Natural killer cell (primary cell): Measurements from ENCODE around the gene AUTS2. TPM values are rescaled to one million over a fixed set of nuclear protein-coding genes. Genes with fewer than 3 reads are reported as not detected.

Source experiments
- ATAC-seq, 3 donors: fragments of 150-1000 bp in 2 of 3; fragments of 200-7000 bp in 1 of 3; cut with Tn5 transposase; 1 replicate in 1 of 3; 2 replicates in 2 of 3; pipeline ENCODE4 v1.10.0; 2021; ENCODE audit warnings: mild to moderate bottlenecking in 2 of 3, moderate library complexity in 2 of 3
- DNase-seq, 2 donors: peaks; one replicate each; pipeline versions ENCODE4 v3.0.0 to v3.0.0-alpha.2; 2013 to 2021; ENCODE audit warnings: mixed read lengths in 1 of 2
- H3K27ac ChIP-seq: one replicate; pipeline ENCODE4 v1.5.1; 2013; ENCODE audit warnings: mild to moderate bottlenecking, low read length
- H3K27me3 ChIP-seq: one replicate; pipeline ENCODE4 v1.6.1; 2013; ENCODE audit warnings: low read length; ENCODE audit not compliant: control insufficient read depth, insufficient read depth
- H3K36me3 ChIP-seq: one replicate; pipeline ENCODE4 v1.6.1; 2013; ENCODE audit warnings: low read length; ENCODE audit not compliant: control insufficient read depth, insufficient read depth
- H3K4me1 ChIP-seq: one replicate; pipeline ENCODE4 v1.6.1; 2013; ENCODE audit warnings: low read length; ENCODE audit not compliant: control insufficient read depth, insufficient read depth
- H3K4me3 ChIP-seq: one replicate; pipeline ENCODE4 v1.5.1; 2013; ENCODE audit warnings: low read length
- H3K9me3 ChIP-seq: one replicate; pipeline ENCODE4 v1.6.1; 2013; ENCODE audit warnings: low read length; ENCODE audit not compliant: control insufficient read depth, insufficient read depth
- H3K27ac Mint-ChIP-seq, 2 donors: one replicate each; pipeline ENCODE4 v1.8.0; 2022; ENCODE audit warnings: mild to moderate bottlenecking in 2 of 2, mixed read lengths in 2 of 2, moderate library complexity in 1 of 2
- H3K27me3 Mint-ChIP-seq, 2 donors: one replicate each; pipeline ENCODE4 v1.8.0; 2022; ENCODE audit warnings: low read depth in 2 of 2, mixed read lengths in 2 of 2
- H3K36me3 Mint-ChIP-seq: one replicate; pipeline ENCODE4 v1.8.0; 2022; ENCODE audit warnings: mixed read lengths
- H3K4me1 Mint-ChIP-seq, 2 donors: one replicate each; pipeline ENCODE4 v1.8.0; 2022; ENCODE audit warnings: mixed read lengths in 2 of 2
- H3K4me3 Mint-ChIP-seq: one replicate; pipeline ENCODE4 v1.8.0; 2022; ENCODE audit warnings: mild to moderate bottlenecking, moderate library complexity, mixed read lengths
- H3K9me3 Mint-ChIP-seq, 2 donors: one replicate each; pipeline ENCODE4 v1.8.0; 2022; ENCODE audit warnings: mixed read lengths in 2 of 2
- CTCF ChIP-seq: fragments of 200-600 bp; IDR thresholded peaks from one replicate; pipeline ENCODE4 v1.8.0; 2022; ENCODE audit warnings: antibody characterized with exemption
- WGBS: methylation state at CpG from one replicate; pipeline ENCODE4 v1.1.7; 2013; ENCODE audit warnings: missing lambda C conversion rate; ENCODE audit not compliant: insufficient coverage; 5-methylcytosine and 5-hydroxymethylcytosine counted together
- intact Hi-C: fragments of 100-400 bp; cut with micrococcal nuclease; formaldehyde crosslinking; loops from one replicate; pipeline ENCODE4 v1.14.2; 2022
- total RNA-seq, 4 donors: library from RNA; stranded (reverse); fragments of 120-200 nt in 1 of 4; gene quantifications; one replicate each; pipeline versions ENCODE4 v1.2.3 to v1.2.4, GENCODE V29; 2013 to 2022

AUTS2 gene
- total RNA-seq, 3 donors from 2014 or later (not counting 1 experiment from before 2014, with no cell fraction given): 147 to 197 (median 155) TPM

- Mint-ChIP-seq H3K4me1 (no peaks in the 10 kb centered on the region), H3K36me3 (no peaks in the 10 kb centered on the region), H3K9me3 (no peaks in the 10 kb centered on the region), H3K27ac (no peak overlapping the region), H3K4me3 (no peak overlapping the region), H3K27me3 (no peaks in the 10 kb centered on the region)
- Histone ChIP-seq H3K27me3 (no peaks in the 10 kb centered on the region), H3K4me1 (no peaks in the 10 kb centered on the region), H3K36me3 (no peaks in the 10 kb centered on the region), H3K9me3 (no peaks in the 10 kb centered on the region), H3K27ac (no peak overlapping the region), H3K4me3 (no peak overlapping the region)
- no peak for TF ChIP-seq CTCF
- WGBS: 95% methylated on average over 4 of the region's 6 CpGs
- DNase-seq (no peak), ATAC-seq (no peak)
- intact Hi-C loops: no loop called here
Observed at GRCh38 chr7:70374772-70375533, 776.7 kb downstream of the AUTS2 start.

GRCh38 chr7:70376561-70377031 lies 778.3 kb downstream of the AUTS2 start:
- H3K4me3 Mint-ChIP-seq: no peak overlapping the region
- no peak for TF ChIP-seq CTCF
- no peak overlapping the region for H3K27ac Mint-ChIP-seq
- H3K36me3 Mint-ChIP-seq: no peaks in the 10 kb centered on the region
- no peaks in the 10 kb centered on the region for H3K9me3 Mint-ChIP-seq
- no peaks in the 10 kb centered on the region for H3K27me3 Mint-ChIP-seq
- no peak overlapping the region for H3K27ac ChIP-seq
- H3K4me1 ChIP-seq: no peaks in the 10 kb centered on the region
- no peaks in the 10 kb centered on the region for H3K4me1 Mint-ChIP-seq
- 81% methylated on average over 4 of the region's 4 CpGs for whole genome bisulfite sequencing
- H3K4me3 ChIP-seq: no peak overlapping the region
- DNase-seq (no peak), ATAC-seq (no peak)
- intact Hi-C loops: no loop called here
- no peaks in the 10 kb centered on the region for H3K27me3 ChIP-seq
- no peaks in the 10 kb centered on the region for H3K36me3 ChIP-seq
- H3K9me3 ChIP-seq: no peaks in the 10 kb centered on the region

- Mint-ChIP-seq H3K4me3 (no peak overlapping the region), H3K9me3 (no peaks in the 10 kb centered on the region), H3K4me1 (no peaks in the 10 kb centered on the region), H3K27ac (no peak overlapping the region), H3K36me3 (no peaks in the 10 kb centered on the region), H3K27me3 (peaks cover 0 to 5% of the 10 kb centered on the region in 2 donors)
- WGBS: 95% methylated on average over 7 of the region's 7 CpGs
- intact Hi-C loops: no loop called here
- no peak for ATAC-seq
- Histone ChIP-seq H3K4me3 (no peak overlapping the region), H3K27me3 (no peaks in the 10 kb centered on the region), H3K36me3 (no peaks in the 10 kb centered on the region), H3K27ac (no peak overlapping the region), H3K4me1 (no peaks in the 10 kb centered on the region), H3K9me3 (no peaks in the 10 kb centered on the region)
- no peak for DNase-seq
- no peak for TF ChIP-seq CTCF
Observed at GRCh38 chr7:70377957-70378356, 779.7 kb downstream of the AUTS2 start.

GRCh38 chr7:70379210-70379609 lies 780.9 kb downstream of the AUTS2 start:
- ATAC-seq: no peak
- Mint-ChIP-seq H3K27me3 (peaks cover 0 to 5% of the 10 kb centered on the region in 2 donors), H3K4me3 (no peak overlapping the region), H3K9me3 (no peaks in the 10 kb centered on the region), H3K4me1 (no peaks in the 10 kb centered on the region), H3K27ac (no peak overlapping the region), H3K36me3 (no peaks in the 10 kb centered on the region)
- intact Hi-C loops: no loop called here
- TF ChIP-seq CTCF: no peak
- Histone ChIP-seq H3K9me3 (no peaks in the 10 kb centered on the region), H3K27me3 (no peaks in the 10 kb centered on the region), H3K4me3 (no peak overlapping the region), H3K4me1 (no peaks in the 10 kb centered on the region), H3K36me3 (no peaks in the 10 kb centered on the region), H3K27ac (no peak overlapping the region)
- 96% methylated on average over 8 of the region's 9 CpGs for WGBS
- no peak for DNase-seq
